ENCODE data around the gene LIN37. TPM values are rescaled to one million over a fixed set of nuclear protein-coding genes. Genes with fewer than 3 reads are reported as not detected.
A peak's percentile ranks its signal among the peaks of the same experiment; 100 is the strongest.

The LIN37 gene
- total and polyA plus RNA-seq, 2 experiments from 2014 or later: 11.4 to 16.0 TPM

GRCh38 chr19:35744430-35745327 lies 3.7 kb upstream of the LIN37 start:
- Histone ChIP-seq H3K27me3 (no peaks in the 10 kb centered on the region), H3K4me1 (ENCODE audit: low read depth) (peaks cover 3% of the 10 kb centered on the region), H3K4me3 (peak overlapping the region; percentile 76), H3K9me3 (ENCODE audit: low read depth) (no peaks in the 10 kb centered on the region), H3K27ac (peak overlapping the region; percentile 98), H3K36me3 (no peaks in the 10 kb centered on the region)
- DNase-seq (ENCODE audit: low read depth in 1 of 2, low spot score in 1 of 2): peak; percentile 97 to 99
- peak; percentile 64 for TF ChIP-seq CTCF (IDR thresholded peaks at IDR 0.05; ENCODE audit: low read depth, low read length)

GRCh38 chr19:35745328-35746086 lies 2.9 kb upstream of the LIN37 start, which contains the start of the genes PSENEN and U2AF1L4:
Gene PSENEN (plus strand): TSS chr19:35745651. CDS start chr19:35745931, 280 bp downstream.
Gene U2AF1L4 (minus strand): TSS chr19:35745418. CDS start chr19:35745391, 27 bp downstream.
- H3K27ac ChIP-seq: peak within 1 kb of the TSS; percentile 98
- TF ChIP-seq CTCF (IDR thresholded peaks at IDR 0.05; ENCODE audit: low read depth, low read length): no peak
- H3K4me3 ChIP-seq: peak within 1 kb of the TSS; percentile 76
- no peaks in the 10 kb centered on the region for H3K4me1 ChIP-seq (ENCODE audit: low read depth)
- no peaks in the 10 kb centered on the region for H3K9me3 ChIP-seq (ENCODE audit: low read depth)
- no peaks in the 10 kb centered on the region for H3K36me3 ChIP-seq
- peak; percentile 100 for DNase-seq (ENCODE audit: low read depth in 1 of 2, low spot score in 1 of 2)
- H3K27me3 ChIP-seq: no peaks in the 10 kb centered on the region

- Histone ChIP-seq H3K4me3 (peak overlapping the region; percentile 76), H3K9me3 (ENCODE audit: low read depth) (no peaks in the 10 kb centered on the region), H3K4me1 (ENCODE audit: low read depth) (no peaks in the 10 kb centered on the region), H3K27ac (peak overlapping the region; percentile 45), H3K27me3 (no peaks in the 10 kb centered on the region), H3K36me3 (no peaks in the 10 kb centered on the region)
- DNase-seq (ENCODE audit: low read depth in 1 of 2, low spot score in 1 of 2): no peak
- TF ChIP-seq CTCF (IDR thresholded peaks at IDR 0.05; ENCODE audit: low read depth, low read length): no peak
These were observed 2.3 kb upstream of the LIN37 start for GRCh38 chr19:35746087-35746462.

DNA sequence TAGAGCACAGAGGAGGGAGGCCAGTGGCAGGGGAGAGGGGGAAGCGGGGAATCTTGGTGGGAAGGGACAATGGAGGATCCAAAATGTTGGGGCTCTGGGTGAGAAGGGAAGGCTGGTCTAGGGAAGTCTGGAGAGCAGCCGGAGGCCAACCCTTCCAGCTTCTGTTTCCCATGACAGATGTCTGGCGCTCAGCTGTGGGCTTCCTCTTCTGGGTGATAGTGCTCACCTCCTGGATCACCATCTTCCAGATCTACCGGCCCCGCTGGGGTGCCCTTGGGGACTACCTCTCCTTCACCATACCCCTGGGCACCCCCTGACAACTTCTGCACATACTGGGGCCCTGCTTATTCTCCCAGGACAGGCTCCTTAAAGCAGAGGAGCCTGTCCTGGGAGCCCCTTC lies 1.8 kb upstream of the LIN37 start:
- no peaks in the 10 kb centered on the region for H3K36me3 ChIP-seq
- H3K27ac ChIP-seq: peak overlapping the region; percentile 45
- peak overlapping the region; percentile 76 for H3K4me3 ChIP-seq
- no peaks in the 10 kb centered on the region for H3K9me3 ChIP-seq (ENCODE audit: low read depth)
- no peak for DNase-seq (ENCODE audit: low read depth in 1 of 2, low spot score in 1 of 2)
- H3K4me1 ChIP-seq (ENCODE audit: low read depth): no peaks in the 10 kb centered on the region
- TF ChIP-seq CTCF (IDR thresholded peaks at IDR 0.05; ENCODE audit: low read depth, low read length): no peak
- no peaks in the 10 kb centered on the region for H3K27me3 ChIP-seq

DNA sequence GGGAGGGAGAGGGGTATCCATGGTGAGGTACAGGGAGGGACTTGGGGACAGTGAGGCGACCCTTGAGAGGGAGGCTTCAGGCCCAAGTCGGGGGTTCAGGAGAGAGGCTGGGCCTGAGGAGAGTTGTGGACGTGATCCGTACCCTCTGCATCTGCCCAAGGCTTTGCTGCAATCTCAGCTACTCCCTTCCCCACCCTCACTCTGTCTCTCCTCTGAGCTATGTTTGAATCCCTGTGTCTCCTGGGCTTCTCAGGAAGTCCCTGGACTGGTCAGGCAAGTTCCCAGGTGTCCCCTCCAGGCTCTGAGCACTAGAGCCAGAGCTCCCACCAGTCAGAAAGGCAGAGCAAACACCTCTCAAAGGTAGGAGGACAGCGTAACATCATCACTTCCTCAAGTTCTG lies 1.8 kb downstream of the LIN37 start:
- Histone ChIP-seq H3K4me1 (ENCODE audit: low read depth) (no peaks in the 10 kb centered on the region), H3K36me3 (no peaks in the 10 kb centered on the region), H3K9me3 (ENCODE audit: low read depth) (no peaks in the 10 kb centered on the region), H3K27me3 (no peaks in the 10 kb centered on the region), H3K4me3 (no peak overlapping the region), H3K27ac (no peak overlapping the region)
- DNase-seq (ENCODE audit: low read depth in 1 of 2, low spot score in 1 of 2): no peak
- TF ChIP-seq CTCF (IDR thresholded peaks at IDR 0.05; ENCODE audit: low read depth, low read length): no peak
